ENCODE measurements around the gene CAMTA1. TPM values are rescaled to one million over a fixed set of nuclear protein-coding genes. Genes with fewer than 3 reads are reported as not detected.

The CAMTA1 gene
- total and polyA plus RNA-seq, 9 of the 15 experiments (the other 6 are each of a cell fraction or from before 2014, with no cell fraction given), result 43.9 to 161 (median 65.9) TPM

DNA sequence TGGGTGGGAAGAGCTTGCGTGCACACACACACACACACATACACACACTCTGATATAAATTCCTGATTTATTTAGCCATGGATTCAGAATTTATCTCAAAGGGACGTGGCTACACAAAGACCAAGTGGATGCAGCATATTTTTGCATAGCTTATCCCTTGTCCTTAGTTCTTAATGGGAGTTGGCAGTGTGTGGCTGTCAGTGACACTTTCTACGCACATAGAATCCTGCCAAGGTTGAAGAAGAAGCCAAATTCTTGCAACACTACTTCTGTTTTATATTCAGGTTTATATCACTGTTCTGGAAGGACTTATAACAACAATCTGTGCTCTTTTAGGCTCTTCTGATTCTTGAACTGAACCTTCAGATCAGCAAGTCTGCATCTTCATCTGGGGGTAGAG is 292.7 kb downstream of the CAMTA1 start:
- BruUV-seq (replicated peaks), result no TSS peak
- Histone ChIP-seq H3K9me3 (replicated peaks; ENCODE audit: control insufficient read depth, insufficient read depth, low read depth, low read length) (no peaks in the 10 kb centered on the region), H3K4me1 (replicated peaks in 1 of 2; ENCODE audit: control insufficient read depth in 2 of 2, insufficient read depth in 2 of 2, low read length in 2 of 2) (no peaks in the 10 kb centered on the region), H3K9me1 (ENCODE audit: control insufficient read depth, insufficient read depth, low read length) (no peaks in the 10 kb centered on the region), H3K27ac (ENCODE audit: extremely low read depth, low read depth, low read length) (no peak overlapping the region), H3K27me3 (ENCODE audit: control insufficient read depth in 2 of 2, insufficient read depth in 2 of 2, low read length in 2 of 2) (no peaks in the 10 kb centered on the region), H3K79me2 (ENCODE audit: control insufficient read depth, insufficient read depth, low read length) (no peaks in the 10 kb centered on the region), H3K9ac (ENCODE audit: insufficient read depth in 1 of 2, low read depth in 2 of 2, low read length in 2 of 2) (no peak overlapping the region), H3K4me3 (no peak overlapping the region), H3K36me3 (ENCODE audit: control insufficient read depth, insufficient read depth, low read length) (no peaks in the 10 kb centered on the region), H4K20me1 (replicated peaks; ENCODE audit: control insufficient read depth, insufficient read depth, low read length) (no peaks in the 10 kb centered on the region), H3K4me2 (ENCODE audit: insufficient read depth, low read length) (no peak overlapping the region), H2AFZ (ENCODE audit: low read depth, low read length) (no peak overlapping the region)
- ChIA-PET POLR2A (no interaction called here), CTCF (ENCODE audit: low intra/inter-chr PET ratio) (no interaction called here)
- TF ChIP-seq LEF1 (IDR thresholded peaks at IDR 0.05) (no peak), ELF4 (CRISPR knock-in tag; IDR thresholded peaks at IDR 0.05) (no peak), CHCHD3 (CRISPR knock-in tag; IDR thresholded peaks at IDR 0.05) (no peak), NR2C1 (IDR thresholded peaks at IDR 0.05) (no peak), NR2C1 (tag; IDR thresholded peaks at IDR 0.05) (no peak), EHMT2 (IDR thresholded peaks at IDR 0.05) (no peak), ZNF589 (CRISPR knock-in tag; IDR thresholded peaks at IDR 0.05; ENCODE audit: low read depth) (no peak)
- TF ChIP-seq, protein P1, sequence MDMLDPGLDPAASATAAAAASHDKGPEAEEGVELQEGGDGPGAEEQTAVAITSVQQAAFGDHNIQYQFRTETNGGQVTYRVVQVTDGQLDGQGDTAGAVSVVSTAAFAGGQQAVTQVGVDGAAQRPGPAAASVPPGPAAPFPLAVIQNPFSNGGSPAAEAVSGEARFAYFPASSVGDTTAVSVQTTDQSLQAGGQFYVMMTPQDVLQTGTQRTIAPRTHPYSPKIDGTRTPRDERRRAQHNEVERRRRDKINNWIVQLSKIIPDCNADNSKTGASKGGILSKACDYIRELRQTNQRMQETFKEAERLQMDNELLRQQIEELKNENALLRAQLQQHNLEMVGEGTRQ (CRISPR knock-in tag; IDR thresholded peaks at IDR 0.05), result no peak
- TF ChIP-seq, protein P2, sequence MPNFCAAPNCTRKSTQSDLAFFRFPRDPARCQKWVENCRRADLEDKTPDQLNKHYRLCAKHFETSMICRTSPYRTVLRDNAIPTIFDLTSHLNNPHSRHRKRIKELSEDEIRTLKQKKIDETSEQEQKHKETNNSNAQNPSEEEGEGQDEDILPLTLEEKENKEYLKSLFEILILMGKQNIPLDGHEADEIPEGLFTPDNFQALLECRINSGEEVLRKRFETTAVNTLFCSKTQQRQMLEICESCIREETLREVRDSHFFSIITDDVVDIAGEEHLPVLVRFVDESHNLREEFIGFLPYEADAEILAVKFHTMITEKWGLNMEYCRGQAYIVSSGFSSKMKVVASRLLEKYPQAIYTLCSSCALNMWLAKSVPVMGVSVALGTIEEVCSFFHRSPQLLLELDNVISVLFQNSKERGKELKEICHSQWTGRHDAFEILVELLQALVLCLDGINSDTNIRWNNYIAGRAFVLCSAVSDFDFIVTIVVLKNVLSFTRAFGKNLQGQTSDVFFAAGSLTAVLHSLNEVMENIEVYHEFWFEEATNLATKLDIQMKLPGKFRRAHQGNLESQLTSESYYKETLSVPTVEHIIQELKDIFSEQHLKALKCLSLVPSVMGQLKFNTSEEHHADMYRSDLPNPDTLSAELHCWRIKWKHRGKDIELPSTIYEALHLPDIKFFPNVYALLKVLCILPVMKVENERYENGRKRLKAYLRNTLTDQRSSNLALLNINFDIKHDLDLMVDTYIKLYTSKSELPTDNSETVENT (CRISPR knock-in tag; IDR thresholded peaks at IDR 0.05), result no peak
- TF ChIP-seq, protein P3, sequence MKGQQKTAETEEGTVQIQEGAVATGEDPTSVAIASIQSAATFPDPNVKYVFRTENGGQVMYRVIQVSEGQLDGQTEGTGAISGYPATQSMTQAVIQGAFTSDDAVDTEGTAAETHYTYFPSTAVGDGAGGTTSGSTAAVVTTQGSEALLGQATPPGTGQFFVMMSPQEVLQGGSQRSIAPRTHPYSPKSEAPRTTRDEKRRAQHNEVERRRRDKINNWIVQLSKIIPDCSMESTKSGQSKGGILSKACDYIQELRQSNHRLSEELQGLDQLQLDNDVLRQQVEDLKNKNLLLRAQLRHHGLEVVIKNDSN (CRISPR knock-in tag; IDR thresholded peaks at IDR 0.05), result no peak
- DNase-seq (ENCODE audit: extremely low read depth in 1 of 4, low spot score in 3 of 4) (no peak), FAIRE-seq (no peak), ATAC-seq (no peak)
- in situ Hi-C loops (cut with MboI), result no loop called here
- intact Hi-C loops (cut with micrococcal nuclease), result loop anchor here (10.0 kb wide), 1 partner anchor 353 kb away; no protein-coding TSS in a partner anchor
- WGBS (ENCODE audit: insufficient coverage, low coverage, missing lambda C conversion rate), result 0% methylated on average over 3 of the region's 3 CpGs
